Panc1 (cell line): ENCODE results near the gene EFNA5. TPM values are rescaled to one million over a fixed set of nuclear protein-coding genes. Genes with fewer than 3 reads are reported as not detected.

ENCODE experiments used
- ATAC-seq: fragments of 200-7000 bp; cut with Tn5 transposase; 2 replicates; pipeline ENCODE4 v1.9.1; 2020; ENCODE audit warnings: mild to moderate bottlenecking, moderate library complexity
- BruUV-seq: library from RNA; stranded (reverse); fragments of 400-500 nt; replicated peaks from 2 replicates; lab custom pipeline; 2021; lab: Mats Ljungman, UMichigan
- CTCF ChIA-PET: fragments of 300-600 bp; sonication (Branson Sonifier 250); formaldehyde crosslinking; loops from one replicate; lab custom pipeline; 2022; ENCODE audit warnings: antibody characterized with exemption; lab: Charles Lee
- POLR2A ChIA-PET: fragments of 300-600 bp; sonication (Branson Sonifier 250); formaldehyde crosslinking; loops from one replicate; lab custom pipeline; 2022; ENCODE audit warnings: antibody characterized with exemption; lab: Charles Lee
- DNase-seq: peaks from one replicate; pipeline ENCODE4 v3.0.0-alpha.2; 2010; ENCODE audit warnings: low read depth, low spot score
- H3K27ac ChIP-seq: 2 replicates; pipeline ENCODE4 v1.5.1; 2011; ENCODE audit warnings: mild to moderate bottlenecking, low read length, inconsistent platforms
- H3K27me3 ChIP-seq: fragments of 200-500 bp; sonication (Bioruptor generic); 2 replicates; pipeline ENCODE4 v1.6.0; 2014; ENCODE audit warnings: low read length, inconsistent platforms; ENCODE audit not compliant: control insufficient read depth, insufficient read depth
- H3K36me3 ChIP-seq: fragments of 200-500 bp; sonication (Bioruptor generic); 2 replicates; pipeline ENCODE4 v1.5.1; 2014; ENCODE audit warnings: inconsistent platforms, mild to moderate bottlenecking, low read length, moderate library complexity; ENCODE audit not compliant: control insufficient read depth, insufficient read depth
- H3K4me1 ChIP-seq: 2 replicates; pipeline ENCODE4 v1.5.1; 2011; ENCODE audit warnings: inconsistent platforms, mild to moderate bottlenecking, low read length, moderate library complexity; ENCODE audit not compliant: control insufficient read depth, insufficient read depth
- H3K4me3 ChIP-seq, 2 experiments: 2 replicates each; pipeline ENCODE4 v1.5.1; 2011 to 2012; ENCODE audit warnings: low read depth in 2 of 2, low read length in 2 of 2, mild to moderate bottlenecking in 2 of 2, inconsistent platforms in 1 of 2, moderate library complexity in 1 of 2
- H3K9me3 ChIP-seq: fragments of 200-500 bp; sonication (Bioruptor generic); 2 replicates; pipeline ENCODE4 v1.5.1; 2014; ENCODE audit warnings: low read depth, mild to moderate bottlenecking, inconsistent platforms, low read length, moderate library complexity; ENCODE audit not compliant: control insufficient read depth, insufficient read depth
- CTCF ChIP-seq: fragments of 450-650 bp; IDR thresholded peaks from 2 replicates; pipeline ENCODE4 v1.5.1; 2017; ENCODE audit warnings: mild to moderate bottlenecking
- POLR2AphosphoS5 ChIP-seq: IDR thresholded peaks from 2 replicates; pipeline ENCODE4 v1.6.1; 2012; ENCODE audit warnings: mild to moderate bottlenecking, low read depth, low read length, moderate library complexity
- REST ChIP-seq, 2 experiments: IDR thresholded peaks; 2 replicates each; pipeline ENCODE4 v1.6.1; 2011 to 2012; ENCODE audit warnings: low read depth in 2 of 2, control low read depth in 1 of 2, low read length in 1 of 2, mild to moderate bottlenecking in 1 of 2, moderate library complexity in 1 of 2; ENCODE audit not compliant: insufficient read depth in 1 of 2
- SIN3A ChIP-seq: IDR thresholded peaks from 2 replicates; pipeline ENCODE4 v1.6.1; 2012; ENCODE audit warnings: low read depth, mild to moderate bottlenecking, low read length, moderate library complexity, borderline replicate concordance; ENCODE audit not compliant: insufficient read depth
- TCF7L2 ChIP-seq: IDR thresholded peaks from 2 replicates; pipeline ENCODE4 v1.6.1; 2011; ENCODE audit warnings: mild to moderate bottlenecking, low read depth, low read length, inconsistent platforms
- in situ Hi-C: cut with HindIII; loops from 2 replicates; pipeline ENCODE4 v1.10.0; 2016; ENCODE audit warnings: low sequenced_read_pairs, low pct_unique_long_range_greater_than_20kb
- intact Hi-C: fragments of 100-400 bp; cut with micrococcal nuclease; formaldehyde crosslinking; loops from one replicate; pipeline ENCODE4 v1.10.0; 2022; ENCODE audit not compliant: unreplicated experiment
- total RNA-seq: library from RNA; stranded (reverse); gene quantifications from one replicate; pipeline ENCODE4 v1.2.1, GENCODE V29; 2021; ENCODE audit not compliant: unreplicated experiment

Gene EFNA5
- total RNA-seq, 1 experiment from 2014 or later, result 30.5 TPM

- no peak overlapping the region for H3K4me3 ChIP-seq
- no peak overlapping the region for H3K27ac ChIP-seq
- TF ChIP-seq TCF7L2, result no peak
- TF ChIP-seq POLR2AphosphoS5, result no peak
- TF ChIP-seq CTCF, result no peak
- no peak for TF ChIP-seq REST (IDR thresholded peaks at IDR 0.05; ENCODE audit: insufficient read depth in 1 of 2, low read depth in 2 of 2, low read length in 1 of 2)
- TF ChIP-seq SIN3A, result no peak
- ChIA-PET POLR2A (interaction anchor here (0.6 kb wide), 1 partner anchor 377 kb away, joined by 4 read pairs; no protein-coding TSS in a partner anchor), CTCF (no interaction called here)
- peaks cover 11% of the 10 kb centered on the region; the same call in 1 of the 2 replicates for H3K9me3 ChIP-seq
- DNase-seq (no peak), ATAC-seq (no peak)
- no TSS peak for BruUV-seq
- in situ Hi-C loops, result no loop called here
- no peaks in the 10 kb centered on the region for H3K4me1 ChIP-seq
- intact Hi-C loops, result no loop called here
- no peaks in the 10 kb centered on the region for H3K27me3 ChIP-seq
- no peaks in the 10 kb centered on the region for H3K36me3 ChIP-seq
Observed at GRCh38 chr5:107442452-107442851, 228.3 kb downstream of the EFNA5 start.

GRCh38 chr5:107439832-107440231, 230.9 kb downstream of the EFNA5 start:
- ATAC-seq (no peak), DNase-seq (no peak)
- intact Hi-C loops (loop anchor here (5.0 kb wide), 1 partner anchor 132 kb away; no protein-coding TSS in a partner anchor), in situ Hi-C loops (no loop called here)
- no peaks in the 10 kb centered on the region for H3K27me3 ChIP-seq
- CTCF ChIA-PET, result no interaction called here
- BruUV-seq, result no TSS peak
- TF ChIP-seq REST (IDR thresholded peaks at IDR 0.05; ENCODE audit: insufficient read depth in 1 of 2, low read depth in 2 of 2, low read length in 1 of 2) (no peak), SIN3A (no peak), CTCF (no peak), POLR2AphosphoS5 (no peak), TCF7L2 (no peak)
- H3K9me3 ChIP-seq, result peaks cover 11% of the 10 kb centered on the region; the same call in 1 of the 2 replicates
- no peaks in the 10 kb centered on the region for H3K36me3 ChIP-seq
- peaks cover 2% of the 10 kb centered on the region; the same call in 1 of the 2 replicates for H3K4me1 ChIP-seq
- POLR2A ChIA-PET, result no interaction called here
- H3K27ac ChIP-seq, result no peak overlapping the region
- H3K4me3 ChIP-seq, result no peak overlapping the region
